Esophagus muscularis mucosa (tissue), 3 donors: ENCODE data around the gene PHF3.

Source experiments
- CTCF ChIP-seq, 3 experiments: fragments of 200-600 bp in 2 of 3; fragments of 450-650 bp in 1 of 3; sonication (generic) in 2 of 3; IDR thresholded peaks; one replicate each; pipeline ENCODE4 v1.5.1; 2017 to 2019; ENCODE audit warnings: antibody characterized with exemption in 3 of 3, mild to moderate bottlenecking in 2 of 3, moderate library complexity in 1 of 3
- POLR2A ChIP-seq: fragments of 450-650 bp; IDR thresholded peaks from one replicate; pipeline ENCODE4 v1.6.1; 2017; ENCODE audit warnings: antibody characterized with exemption, moderate library complexity, mild to moderate bottlenecking, low read depth
- POLR2AphosphoS5 ChIP-seq, 2 donors: sonication (generic); formaldehyde crosslinking; IDR thresholded peaks; one replicate each; pipeline ENCODE4 v1.6.1; 2017; ENCODE audit warnings: antibody characterized with exemption in 2 of 2

DNA sequence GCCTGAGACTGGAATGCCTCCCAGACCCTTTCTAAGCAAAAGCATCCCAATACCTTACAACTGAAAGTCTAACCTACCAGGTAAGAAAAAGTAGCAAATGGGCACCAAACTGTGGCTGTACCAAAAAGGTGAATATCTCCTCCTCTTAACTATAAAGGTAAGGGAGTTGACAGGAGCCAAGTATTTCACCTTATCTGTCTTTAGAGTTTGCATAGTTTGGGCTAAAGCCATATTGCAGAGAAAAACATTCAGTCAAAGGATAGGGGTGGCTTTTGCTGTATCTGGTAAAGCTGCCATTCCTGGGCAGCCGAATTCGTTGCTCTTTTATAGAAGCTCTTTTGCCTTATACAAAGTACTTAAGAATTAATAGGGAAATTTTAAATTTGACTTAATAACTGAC is 38.1 kb downstream of the PHF3 start:
- no peak for TF ChIP-seq POLR2A
- TF ChIP-seq CTCF (IDR thresholded peaks at IDR 0.05) = no peak
- no peak for TF ChIP-seq POLR2AphosphoS5 (IDR thresholded peaks at IDR 0.05)
